GM12873 (cell line): ENCODE results near the gene SPP2.

Experiments used
- CTCF ChIP-seq: IDR thresholded peaks from 2 replicates; pipeline ENCODE4 v1.5.1; 2012; ENCODE audit warnings: low read depth, mild to moderate bottlenecking, moderate library complexity, low read length, control low read depth; ENCODE audit not compliant: insufficient read depth; ENCODE audit errors: missing control alignments

Gene SPP2

GRCh38 chr2:234126146-234126470 lies 75.6 kb downstream of the SPP2 start:
- TF ChIP-seq CTCF, result no peak
